Measurements from ENCODE around the gene TMEM255A.

The TMEM255A gene

GRCh38 chrX:120294651-120295050, 16.6 kb downstream of the TMEM255A start:
- no peak overlapping the region for H3K4me3 ChIP-seq (replicated peaks; ENCODE audit: insufficient read depth, low read length)
- TF ChIP-seq GABPA (IDR thresholded peaks at IDR 0.05; ENCODE audit: low read depth) = no peak
- TF ChIP-seq POLR2AphosphoS5 (IDR thresholded peaks at IDR 0.05; ENCODE audit: low read depth) = no peak
- TF ChIP-seq REST (IDR thresholded peaks at IDR 0.05; ENCODE audit: insufficient replicate concordance, low read depth) = no peak
- TF ChIP-seq, protein P1, sequence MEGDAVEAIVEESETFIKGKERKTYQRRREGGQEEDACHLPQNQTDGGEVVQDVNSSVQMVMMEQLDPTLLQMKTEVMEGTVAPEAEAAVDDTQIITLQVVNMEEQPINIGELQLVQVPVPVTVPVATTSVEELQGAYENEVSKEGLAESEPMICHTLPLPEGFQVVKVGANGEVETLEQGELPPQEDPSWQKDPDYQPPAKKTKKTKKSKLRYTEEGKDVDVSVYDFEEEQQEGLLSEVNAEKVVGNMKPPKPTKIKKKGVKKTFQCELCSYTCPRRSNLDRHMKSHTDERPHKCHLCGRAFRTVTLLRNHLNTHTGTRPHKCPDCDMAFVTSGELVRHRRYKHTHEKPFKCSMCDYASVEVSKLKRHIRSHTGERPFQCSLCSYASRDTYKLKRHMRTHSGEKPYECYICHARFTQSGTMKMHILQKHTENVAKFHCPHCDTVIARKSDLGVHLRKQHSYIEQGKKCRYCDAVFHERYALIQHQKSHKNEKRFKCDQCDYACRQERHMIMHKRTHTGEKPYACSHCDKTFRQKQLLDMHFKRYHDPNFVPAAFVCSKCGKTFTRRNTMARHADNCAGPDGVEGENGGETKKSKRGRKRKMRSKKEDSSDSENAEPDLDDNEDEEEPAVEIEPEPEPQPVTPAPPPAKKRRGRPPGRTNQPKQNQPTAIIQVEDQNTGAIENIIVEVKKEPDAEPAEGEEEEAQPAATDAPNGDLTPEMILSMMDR (IDR thresholded peaks at IDR 0.05; ENCODE audit: insufficient read depth, low read length) = no peak
- no peak for TF ChIP-seq SPI1 (IDR thresholded peaks at IDR 0.05; ENCODE audit: borderline replicate concordance, low read depth)
- no peak overlapping the region for H3K27ac ChIP-seq (replicated peaks)
- H3K27me3 ChIP-seq (ENCODE audit: insufficient read depth, poor library complexity, severe bottlenecking) = no peaks in the 10 kb centered on the region
- DNase-seq (ENCODE audit: low read depth in 1 of 2, low spot score in 1 of 2) = no peak

GRCh38 chrX:120293015-120293414, 18.2 kb downstream of the TMEM255A start:
- Histone ChIP-seq H3K4me3 (replicated peaks; ENCODE audit: insufficient read depth, low read length) (no peak overlapping the region), H3K27ac (replicated peaks) (no peak overlapping the region), H3K27me3 (ENCODE audit: insufficient read depth, poor library complexity, severe bottlenecking) (no peaks in the 10 kb centered on the region)
- DNase-seq (ENCODE audit: low read depth in 1 of 2, low spot score in 1 of 2) = no peak
- TF ChIP-seq, protein P1 (IDR thresholded peaks at IDR 0.05; ENCODE audit: insufficient read depth, low read length) = no peak
- TF ChIP-seq SPI1 (IDR thresholded peaks at IDR 0.05; ENCODE audit: borderline replicate concordance, low read depth) = no peak
- no peak for TF ChIP-seq POLR2AphosphoS5 (IDR thresholded peaks at IDR 0.05; ENCODE audit: low read depth)
- no peak for TF ChIP-seq REST (IDR thresholded peaks at IDR 0.05; ENCODE audit: insufficient replicate concordance, low read depth)
- no peak for TF ChIP-seq GABPA (IDR thresholded peaks at IDR 0.05; ENCODE audit: low read depth)

GRCh38 chrX:120291211-120291610, 20.1 kb downstream of the TMEM255A start:
- TF ChIP-seq GABPA (IDR thresholded peaks at IDR 0.05; ENCODE audit: low read depth) (no peak), SPI1 (IDR thresholded peaks at IDR 0.05; ENCODE audit: borderline replicate concordance, low read depth) (no peak), REST (IDR thresholded peaks at IDR 0.05; ENCODE audit: insufficient replicate concordance, low read depth) (no peak)
- TF ChIP-seq, protein P1 (IDR thresholded peaks at IDR 0.05; ENCODE audit: insufficient read depth, low read length) = no peak
- DNase-seq (ENCODE audit: low read depth in 1 of 2, low spot score in 1 of 2) = no peak
- Histone ChIP-seq H3K27me3 (ENCODE audit: insufficient read depth, poor library complexity, severe bottlenecking) (no peaks in the 10 kb centered on the region), H3K4me3 (replicated peaks; ENCODE audit: insufficient read depth, low read length) (no peak overlapping the region), H3K27ac (replicated peaks) (no peak overlapping the region)
